Gastrocnemius medialis (tissue), 4 donors: ENCODE results near the gene SLC25A29. TPM values are rescaled to one million over a fixed set of nuclear protein-coding genes. Genes with fewer than 3 reads are reported as not detected.
"Not testable (repeated sequence)": the region's sequence is repeated elsewhere in the genome, so short reads cannot be mapped to it uniquely, and the experiment has no call there.

Experiments
- ATAC-seq, 2 donors: fragments of 150-250 bp; one replicate each; pipeline ENCODE4 v1.9.1; 2016
- DNase-seq, 2 donors: peaks; one replicate each; pipeline ENCODE4 v3.0.0-alpha.2; 2019
- H3K27ac ChIP-seq, 4 donors: fragments of 200-600 bp; sonication (generic); 1 replicate in 1 of 4; 2 replicates in 3 of 4; pipeline ENCODE4 v1.5.1; 2016 to 2018; ENCODE audit warnings: mild to moderate bottlenecking in 2 of 4, moderate library complexity in 1 of 4
- H3K27me3 ChIP-seq, 3 donors: fragments of 200-600 bp; sonication (generic) in 2 of 3; 1 replicate in 1 of 3; 2 replicates in 2 of 3; pipeline versions ENCODE4 v1.5.1 to v1.6.0; 2016 to 2019; ENCODE audit warnings: mild to moderate bottlenecking in 1 of 3, moderate library complexity in 1 of 3
- H3K36me3 ChIP-seq, 2 donors: fragments of 200-600 bp; sonication (generic) in 1 of 2; one replicate each; pipeline ENCODE4 v1.5.1; 2017 to 2018
- H3K4me1 ChIP-seq, 2 donors: fragments of 200-600 bp; sonication (generic) in 1 of 2; one replicate each; pipeline ENCODE4 v1.5.1; 2016 to 2017; ENCODE audit warnings: mild to moderate bottlenecking in 2 of 2
- H3K4me3 ChIP-seq, 4 donors: fragments of 200-600 bp; sonication (generic) in 3 of 4; 1 replicate in 1 of 4; 2 replicates in 3 of 4; pipeline ENCODE4 v1.5.1; 2016 to 2019; ENCODE audit warnings: mild to moderate bottlenecking in 2 of 4
- H3K9me3 ChIP-seq, 3 donors: fragments of 200-600 bp; sonication (generic) in 2 of 3; 1 replicate in 1 of 3; 2 replicates in 2 of 3; pipeline ENCODE4 v1.5.1; 2016 to 2019
- POLR2A ChIP-seq, 2 donors: fragments of 450-650 bp; IDR thresholded peaks; one replicate each; pipeline ENCODE4 v1.6.1; 2017; ENCODE audit warnings: antibody characterized with exemption in 2 of 2, mild to moderate bottlenecking in 2 of 2, moderate library complexity in 2 of 2
- in situ Hi-C, 4 donors: fragments of 200-750 bp; cut with MboI; loops; one replicate each; pipeline versions ENCODE4 v1.15.0 to v1.8.0; 2017; ENCODE audit warnings: low sequenced_read_pairs in 4 of 4
- intact Hi-C: fragments of 100-400 bp; cut with DNase I; formaldehyde crosslinking; loops from one replicate; pipeline ENCODE4 v1.15.1; 2023; ENCODE audit warnings: low total_unique reads
- total RNA-seq, 4 donors: library from RNA; depleted of rRNA; stranded (reverse); fragments of >200 nt; gene quantifications; one replicate each; pipeline versions ENCODE4 v1.1.0 to v1.2.3, GENCODE V29; 2016
- TF ChIP-seq, protein P1 (sequence below), 5 experiments: fragments of 450-650 bp in 3 of 5; fragments of 200-600 bp in 2 of 5; sonication (generic) in 2 of 5; IDR thresholded peaks in 4 of 5; conservative IDR thresholded peaks in 1 of 5; 1 replicate in 4 of 5; 2 replicates in 1 of 5; pipeline ENCODE4 v1.5.1; 2016 to 2019; ENCODE audit warnings: antibody characterized with exemption in 5 of 5, mild to moderate bottlenecking in 3 of 5, moderate library complexity in 3 of 5

The SLC25A29 gene
- total RNA-seq, 4 donors from 2014 or later = 9.0 to 17.4 (median 13.4) TPM

DNA sequence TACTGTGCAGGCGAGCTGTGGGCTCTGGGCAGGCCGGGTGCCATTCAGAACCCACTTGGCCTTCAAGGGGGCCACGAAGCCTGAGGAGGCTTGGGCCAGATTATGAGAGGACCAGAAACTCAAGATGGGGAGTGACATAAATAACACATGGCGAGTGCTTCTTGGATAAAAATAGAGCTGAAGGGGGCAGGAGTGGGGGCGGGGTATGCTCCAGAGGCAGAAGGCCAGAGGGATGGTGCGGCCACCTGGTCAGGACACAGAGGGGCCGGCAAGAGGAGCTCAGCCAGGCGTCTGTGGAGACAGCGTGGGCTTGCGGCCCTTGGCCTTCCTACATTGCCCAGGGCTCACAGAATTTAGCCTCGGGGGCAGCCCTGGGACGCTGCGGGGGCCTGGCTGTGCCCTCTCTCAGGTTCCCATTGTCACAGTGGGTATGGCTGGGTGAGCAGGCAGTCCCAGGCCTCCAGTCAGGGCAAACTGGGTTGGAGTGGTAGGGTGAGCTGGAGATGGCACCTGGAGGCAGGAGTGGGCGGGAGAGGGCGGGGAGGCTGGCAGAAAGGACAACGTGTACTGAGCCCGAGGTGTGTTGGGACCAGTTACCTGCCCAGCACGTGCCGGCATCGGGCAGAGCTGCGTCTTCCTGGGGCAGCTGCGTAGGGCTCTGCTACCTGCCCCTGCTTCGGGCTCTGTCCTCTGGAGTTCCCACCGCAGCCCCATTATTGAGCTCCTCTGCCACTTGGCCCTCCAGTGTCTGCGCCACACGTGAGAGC is 7.4 kb upstream of the SLC25A29 start:
- Histone ChIP-seq H3K9me3 (no peaks in the 10 kb centered on the region), H3K4me1 (peaks cover 16 to 20% of the 10 kb centered on the region in 2 donors), H3K4me3 (no peak overlapping the region), H3K36me3 (no peaks in the 10 kb centered on the region), H3K27ac (peak overlapping the region; percentile 45 to 79 (median 62)), H3K27me3 (no peaks in the 10 kb centered on the region)
- in situ Hi-C loops = no loop called here
- intact Hi-C loops = no loop called here
- peak in 1 of 2 donors; percentile 45 for DNase-seq
- TF ChIP-seq, protein P1, sequence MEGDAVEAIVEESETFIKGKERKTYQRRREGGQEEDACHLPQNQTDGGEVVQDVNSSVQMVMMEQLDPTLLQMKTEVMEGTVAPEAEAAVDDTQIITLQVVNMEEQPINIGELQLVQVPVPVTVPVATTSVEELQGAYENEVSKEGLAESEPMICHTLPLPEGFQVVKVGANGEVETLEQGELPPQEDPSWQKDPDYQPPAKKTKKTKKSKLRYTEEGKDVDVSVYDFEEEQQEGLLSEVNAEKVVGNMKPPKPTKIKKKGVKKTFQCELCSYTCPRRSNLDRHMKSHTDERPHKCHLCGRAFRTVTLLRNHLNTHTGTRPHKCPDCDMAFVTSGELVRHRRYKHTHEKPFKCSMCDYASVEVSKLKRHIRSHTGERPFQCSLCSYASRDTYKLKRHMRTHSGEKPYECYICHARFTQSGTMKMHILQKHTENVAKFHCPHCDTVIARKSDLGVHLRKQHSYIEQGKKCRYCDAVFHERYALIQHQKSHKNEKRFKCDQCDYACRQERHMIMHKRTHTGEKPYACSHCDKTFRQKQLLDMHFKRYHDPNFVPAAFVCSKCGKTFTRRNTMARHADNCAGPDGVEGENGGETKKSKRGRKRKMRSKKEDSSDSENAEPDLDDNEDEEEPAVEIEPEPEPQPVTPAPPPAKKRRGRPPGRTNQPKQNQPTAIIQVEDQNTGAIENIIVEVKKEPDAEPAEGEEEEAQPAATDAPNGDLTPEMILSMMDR (IDR thresholded peaks at IDR 0.05 in 4 of 5, conservative IDR thresholded peaks at IDR 0.05 in 1 of 5) = no peak
- no peak for TF ChIP-seq POLR2A (IDR thresholded peaks at IDR 0.05)
- peak; percentile 16 to 70 for ATAC-seq

DNA sequence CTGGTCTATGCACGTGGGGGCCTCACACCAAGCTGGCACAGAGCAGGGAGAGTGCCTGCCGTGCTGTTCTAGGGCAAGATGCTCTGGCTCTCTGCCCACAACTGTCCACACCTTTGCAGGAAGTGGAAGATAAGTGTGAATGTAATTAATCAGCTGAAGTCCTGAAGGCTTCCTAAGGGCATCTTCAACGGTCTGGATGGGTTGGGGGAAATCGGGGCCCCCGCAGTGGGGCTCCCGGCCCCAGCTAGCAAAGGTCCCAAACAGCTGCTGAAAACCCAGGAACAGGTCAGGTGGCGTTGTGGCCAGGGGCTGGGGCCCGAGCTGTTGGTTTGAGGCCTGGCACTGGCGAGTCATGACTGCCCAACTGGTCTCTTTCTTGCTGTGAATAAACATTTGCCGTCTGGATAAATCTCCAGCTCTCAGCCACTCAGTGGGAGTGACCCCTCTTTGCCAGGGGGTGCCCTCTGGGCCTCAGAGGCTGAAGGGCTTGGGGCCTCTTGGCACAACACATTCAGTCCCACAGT is 6.7 kb upstream of the SLC25A29 start:
- Histone ChIP-seq H3K27me3 (no peaks in the 10 kb centered on the region), H3K9me3 (no peaks in the 10 kb centered on the region), H3K27ac (peak overlapping the region; percentile 45 to 79 (median 62)), H3K36me3 (no peaks in the 10 kb centered on the region), H3K4me1 (peaks cover 16 to 23% of the 10 kb centered on the region in 2 donors), H3K4me3 (no peak overlapping the region)
- ATAC-seq (no peak), DNase-seq (no peak)
- TF ChIP-seq, protein P1 (IDR thresholded peaks at IDR 0.05 in 4 of 5, conservative IDR thresholded peaks at IDR 0.05 in 1 of 5) = no peak
- intact Hi-C loops (no loop called here), in situ Hi-C loops (no loop called here)

DNA sequence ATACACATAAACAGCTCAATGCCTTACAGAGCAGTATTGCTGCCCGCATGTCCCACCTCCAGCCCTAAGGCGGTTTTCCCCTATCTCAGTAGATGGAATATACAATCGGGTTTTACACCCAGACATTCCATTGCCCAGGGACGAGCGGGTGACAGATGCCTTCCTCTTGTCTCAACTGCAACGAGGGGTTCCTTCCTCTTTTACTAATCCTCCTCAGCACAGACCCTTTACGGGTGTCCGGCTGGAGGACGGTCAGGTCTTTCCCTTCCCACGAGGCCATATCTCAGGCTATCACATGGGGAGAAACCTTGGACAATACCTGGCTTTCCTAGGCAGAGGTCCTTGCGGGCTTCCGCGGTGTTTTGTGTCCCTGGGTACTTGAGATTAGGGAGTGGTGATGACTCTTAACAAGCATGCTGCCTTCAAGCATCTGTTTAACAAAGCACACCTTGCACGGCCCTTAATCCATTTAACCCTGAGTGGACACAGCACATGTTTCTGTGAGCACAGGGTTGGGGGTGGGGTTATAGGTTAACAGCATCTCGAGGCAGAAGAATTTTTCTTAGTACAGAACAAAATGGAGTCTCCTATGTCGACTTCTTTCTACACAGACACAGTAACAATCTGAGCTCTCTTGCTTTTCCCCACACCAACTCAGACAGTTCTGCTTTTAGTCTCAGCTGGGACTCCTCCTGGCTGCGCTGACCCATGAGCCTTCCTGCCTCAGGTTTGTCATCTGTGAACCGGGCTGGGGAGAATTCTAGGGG is 6.0 kb upstream of the SLC25A29 start:
- ATAC-seq, intact Hi-C loops, H3K27me3 ChIP-seq, H3K27ac ChIP-seq, H3K9me3 ChIP-seq, H3K4me3 ChIP-seq, DNase-seq, H3K36me3 ChIP-seq, in situ Hi-C loops: not testable (repeated sequence)
- peaks cover 16 to 29% of the 10 kb centered on the region in 2 donors for H3K4me1 ChIP-seq

- Histone ChIP-seq H3K27ac (peak overlapping the region; percentile 40 to 96 (median 94)), H3K4me3 (no peak overlapping the region), H3K27me3 (no peaks in the 10 kb centered on the region), H3K9me3 (no peaks in the 10 kb centered on the region), H3K4me1 (peaks cover 20 to 39% of the 10 kb centered on the region in 2 donors), H3K36me3 (no peaks in the 10 kb centered on the region)
- no peak for DNase-seq
- peak in 1 of 2 donors; percentile 16 for TF ChIP-seq POLR2A (IDR thresholded peaks at IDR 0.05)
- TF ChIP-seq, protein P1 (IDR thresholded peaks at IDR 0.05 in 4 of 5, conservative IDR thresholded peaks at IDR 0.05 in 1 of 5) = no peak
- in situ Hi-C loops = no loop called here
- no peak for ATAC-seq
- intact Hi-C loops = no loop called here
Observed at GRCh38 chr14:100309028-100309737, 2.9 kb upstream of the SLC25A29 start.

DNA sequence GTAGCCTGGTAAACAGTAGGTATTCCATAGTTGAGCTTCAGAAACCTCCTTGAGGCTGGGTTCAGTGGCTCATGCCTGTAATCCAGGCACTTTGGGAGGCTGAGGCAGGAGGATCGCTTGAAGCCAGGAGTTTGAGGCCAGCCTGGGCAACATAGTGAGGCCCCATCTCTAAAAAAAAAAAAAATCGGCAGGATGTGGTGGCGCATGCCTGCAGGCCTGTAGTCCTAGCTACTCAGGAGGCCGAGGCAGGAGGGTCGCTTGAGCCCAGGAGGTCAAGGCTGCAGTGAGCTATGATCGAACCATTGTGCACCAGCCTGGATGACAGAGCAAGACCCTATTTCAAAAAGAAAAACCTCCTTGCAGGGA is 2.2 kb upstream of the SLC25A29 start:
- H3K4me3 ChIP-seq, intact Hi-C loops, H3K36me3 ChIP-seq, H3K9me3 ChIP-seq, ATAC-seq, H3K27me3 ChIP-seq, DNase-seq, in situ Hi-C loops: not testable (repeated sequence)
- Histone ChIP-seq H3K4me1 (peaks cover 18 to 33% of the 10 kb centered on the region in 2 donors), H3K27ac (peak overlapping the region in 3 of 4 donors; percentile 93 to 96 (median 94))
